Measurements from ENCODE around the gene CNPY3.
"Not testable (repeated sequence)": the region's sequence is repeated elsewhere in the genome, so short reads cannot be mapped to it uniquely, and the experiment has no call there.

Gene CNPY3

GRCh38 chr6:42928986-42929820 lies at the start of gene CNPY3:
Gene CNPY3, plus strand, starts transcription at chr6:42929480. Its CDS starts 91 bp downstream, at chr6:42929571.
- DNase-seq, result peak; percentile 97

GRCh38 chr6:42880240-42880817 lies 49.0 kb upstream of the CNPY3 start:
- DNase-seq, result not testable (repeated sequence)

- peak; percentile 10 for DNase-seq
Observed at GRCh38 chr6:42880871-42881270, 48.4 kb upstream of the CNPY3 start.

- DNase-seq, result no peak
Observed at GRCh38 chr6:42885702-42886101, 43.6 kb upstream of the CNPY3 start.

- DNase-seq, result not testable (repeated sequence)
Observed at GRCh38 chr6:42888201-42888600, 41.1 kb upstream of the CNPY3 start.

- no peak for DNase-seq
Observed at GRCh38 chr6:42889815-42890214, 39.5 kb upstream of the CNPY3 start.

- peak; percentile 92 for DNase-seq
Observed at GRCh38 chr6:42890311-42891198, 38.7 kb upstream of the CNPY3 start.

- no peak for DNase-seq
Observed at GRCh38 chr6:42891199-42891722, 38.0 kb upstream of the CNPY3 start.

GRCh38 chr6:42894041-42894828 lies 35.0 kb upstream of the CNPY3 start:
- DNase-seq, result not testable (repeated sequence)

GRCh38 chr6:42896178-42896719 lies 33.0 kb upstream of the CNPY3 start:
- no peak for DNase-seq

- peak; percentile 77 for DNase-seq
Observed at GRCh38 chr6:42898891-42899361, 30.4 kb upstream of the CNPY3 start.

GRCh38 chr6:42899871-42900270 lies 29.4 kb upstream of the CNPY3 start:
- DNase-seq, result no peak

- peak; percentile 84 for DNase-seq
Observed at GRCh38 chr6:42901538-42901957, 27.7 kb upstream of the CNPY3 start.

GRCh38 chr6:42902429-42903263 lies 26.6 kb upstream of the CNPY3 start:
- not testable (repeated sequence) for DNase-seq

GRCh38 chr6:42904467-42904866 lies 24.8 kb upstream of the CNPY3 start:
- DNase-seq, result no peak

- no peak for DNase-seq
Observed at GRCh38 chr6:42907336-42907735, 21.9 kb upstream of the CNPY3 start.

GRCh38 chr6:42909835-42910234 lies 19.4 kb upstream of the CNPY3 start:
- no peak for DNase-seq

- DNase-seq, result no peak
Observed at GRCh38 chr6:42911171-42912021, 17.9 kb upstream of the CNPY3 start.

GRCh38 chr6:42914546-42914945 lies 14.7 kb upstream of the CNPY3 start:
- DNase-seq, result no peak

- no peak for DNase-seq
Observed at GRCh38 chr6:42915732-42916131, 13.5 kb upstream of the CNPY3 start, which contains the start of gene PTCRA. Gene PTCRA, plus strand, starts transcription at chr6:42916053. Its CDS starts 17 bp downstream, at chr6:42916070.
